Measurements from ENCODE around the gene MAP4.

DNA sequence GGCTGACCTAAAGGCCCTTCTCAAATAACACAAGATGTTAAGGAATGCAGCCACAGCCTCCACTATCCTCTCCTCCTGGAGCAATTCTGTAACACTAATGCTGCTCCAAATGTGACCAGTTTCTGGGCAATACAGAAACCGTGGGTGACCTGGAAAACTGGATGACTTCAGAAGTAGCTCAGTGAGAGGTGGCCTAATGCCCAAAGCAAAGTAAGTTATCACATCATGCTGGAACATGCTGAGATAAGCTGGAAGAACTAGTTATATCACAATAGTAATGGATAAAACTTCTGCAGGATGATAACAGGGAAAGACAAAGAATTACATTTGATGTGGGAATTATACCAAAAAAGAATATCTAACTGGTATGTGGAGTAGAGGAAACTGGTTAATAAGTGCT lies 141.3 kb downstream of the MAP4 start:
- TF ChIP-seq POLR2A (IDR thresholded peaks at IDR 0.05; ENCODE audit: low read length) (no peak), GATA1 (IDR thresholded peaks at IDR 0.05; ENCODE audit: low read depth, low read length) (no peak)

Data from erythroblast (primary cell).